ENCODE data around the gene SAPCD1.
A peak's percentile ranks its signal among the peaks of the same experiment; 100 is the strongest.

The SAPCD1 gene

DNA sequence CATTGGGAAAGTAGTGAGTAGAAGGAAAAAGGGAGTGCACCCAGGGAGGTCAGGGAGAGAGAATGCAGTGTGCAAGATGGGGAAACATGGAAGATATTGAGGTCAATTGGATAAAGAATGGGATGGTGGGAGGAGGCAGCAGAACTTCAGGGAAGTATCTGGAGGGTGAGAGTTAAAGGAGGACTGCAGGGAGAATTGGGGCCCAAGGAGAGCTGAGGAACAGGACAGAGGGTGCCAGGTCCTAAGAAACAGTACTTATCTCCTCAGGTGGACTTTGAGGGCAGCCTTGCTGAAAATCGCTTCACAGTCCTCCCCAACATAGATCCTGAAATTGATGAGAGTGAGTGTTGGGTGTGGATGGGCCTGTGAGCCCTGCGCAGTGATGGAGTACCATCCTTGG is 4.2 kb upstream of the SAPCD1 start:
- FAIRE-seq, result no peak

DNA sequence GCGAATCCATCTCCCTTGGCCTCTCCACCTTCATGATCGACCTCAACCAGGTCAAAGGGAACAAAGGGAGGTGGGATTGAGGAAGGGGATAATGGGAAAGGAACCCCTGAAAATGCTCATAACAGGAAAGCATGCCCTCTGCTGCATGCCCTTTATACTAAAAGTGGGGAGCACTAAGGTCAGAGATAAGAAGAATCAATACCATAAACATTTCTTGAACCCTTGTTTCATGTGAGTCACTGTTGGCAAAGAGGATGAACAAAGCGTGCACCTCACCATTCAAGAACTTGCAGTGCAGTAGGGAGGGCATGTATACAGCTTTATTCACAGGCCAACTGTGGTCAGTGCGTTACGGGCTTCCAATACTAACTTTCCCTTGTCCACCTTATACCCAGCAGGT is 1.7 kb upstream of the SAPCD1 start:
- no peak for FAIRE-seq

DNA sequence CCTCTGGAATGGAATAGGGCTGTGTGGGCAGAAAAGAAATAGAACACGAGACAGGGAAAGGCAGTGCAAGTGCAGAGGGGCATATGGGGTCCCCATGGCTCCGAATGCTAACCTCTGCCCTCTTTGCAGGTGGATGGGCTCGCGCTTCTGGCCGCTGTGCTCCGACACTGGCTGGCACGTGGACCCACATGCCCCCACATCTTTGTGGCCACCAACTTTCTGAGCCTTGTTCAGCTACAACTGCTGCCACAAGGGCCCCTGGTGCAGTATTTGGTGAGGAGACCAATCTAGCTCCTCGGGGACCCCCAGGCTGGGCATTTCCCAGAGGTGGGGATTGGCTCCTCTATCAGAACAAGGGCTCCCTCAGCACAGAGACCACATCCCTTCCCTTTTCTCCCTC is 1.1 kb upstream of the SAPCD1 start:
- FAIRE-seq, result no peak

DNA sequence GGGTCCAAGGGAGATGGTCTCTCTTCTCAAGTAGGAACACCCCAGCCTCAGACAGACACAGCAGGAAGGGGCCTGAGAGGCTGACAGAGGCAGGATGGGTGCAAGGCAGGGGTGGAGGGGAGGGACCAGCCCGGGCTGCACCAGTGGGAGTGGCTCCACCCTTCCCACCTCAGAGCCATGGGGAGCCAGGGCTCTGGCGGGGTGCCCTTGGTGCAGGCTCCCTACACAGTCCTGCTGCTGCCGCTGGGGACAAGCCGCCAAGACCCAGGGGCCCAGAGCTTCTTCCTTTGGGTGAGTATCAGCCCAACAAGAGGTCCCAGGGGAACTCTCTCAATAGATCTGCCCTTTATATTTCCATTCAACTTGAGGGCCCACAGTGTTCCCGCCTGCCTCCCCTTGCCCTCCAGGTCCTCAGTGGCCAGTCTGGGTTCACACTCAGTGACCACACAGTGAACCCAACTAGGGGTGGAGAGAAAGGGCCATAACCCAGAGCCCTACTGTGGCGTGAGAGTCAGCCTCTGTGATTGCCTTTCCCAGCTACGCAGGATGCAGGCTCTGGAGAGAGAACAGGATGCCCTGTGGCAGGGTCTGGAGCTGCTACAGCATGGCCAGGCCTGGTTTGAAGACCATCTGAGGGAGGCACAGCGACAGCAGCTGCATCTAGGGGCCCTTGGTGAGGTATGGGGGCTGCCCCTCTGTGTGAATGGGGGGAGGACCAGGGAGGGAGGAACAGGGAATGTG is 592 bp downstream of the SAPCD1 start:
- no peak for FAIRE-seq

DNA sequence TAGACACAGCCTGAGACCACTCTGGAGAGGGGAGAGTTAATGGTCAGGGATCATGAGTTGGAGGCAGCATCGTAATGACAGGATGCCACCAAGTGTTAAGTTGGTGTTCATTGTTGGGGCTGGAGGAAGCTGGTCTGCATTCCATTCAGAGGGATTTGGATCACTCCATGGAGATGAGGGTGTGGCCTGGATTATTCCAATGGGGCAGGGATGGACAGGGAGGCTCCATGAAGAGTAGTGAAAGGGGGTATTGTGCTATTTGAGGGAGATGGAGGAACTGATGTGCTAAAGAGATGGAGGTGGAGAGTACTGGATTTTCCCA is 1.1 kb downstream of the SAPCD1 start:
- peak; percentile 80 for FAIRE-seq

DNA sequence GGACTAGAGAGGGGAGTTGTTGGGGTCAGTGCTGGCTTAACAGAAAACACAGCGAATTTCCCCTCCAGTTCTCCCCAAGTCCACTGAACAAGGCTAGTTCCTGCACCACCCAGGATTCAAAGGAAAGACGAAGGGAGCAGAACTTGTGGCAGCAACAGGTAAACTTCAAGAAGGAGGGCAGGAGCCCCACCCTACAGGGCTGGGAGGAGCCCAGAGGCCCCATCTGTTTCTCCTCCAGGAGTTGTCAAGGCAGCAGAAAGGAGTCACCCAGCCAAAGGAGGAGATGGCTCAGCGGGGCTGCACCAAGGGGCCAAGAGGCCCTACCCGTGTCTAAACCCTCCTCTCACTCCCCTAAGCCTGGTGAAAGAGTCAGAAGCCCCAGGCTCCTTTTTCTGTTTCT is 1.7 kb downstream of the SAPCD1 start:
- FAIRE-seq, result no peak

DNA sequence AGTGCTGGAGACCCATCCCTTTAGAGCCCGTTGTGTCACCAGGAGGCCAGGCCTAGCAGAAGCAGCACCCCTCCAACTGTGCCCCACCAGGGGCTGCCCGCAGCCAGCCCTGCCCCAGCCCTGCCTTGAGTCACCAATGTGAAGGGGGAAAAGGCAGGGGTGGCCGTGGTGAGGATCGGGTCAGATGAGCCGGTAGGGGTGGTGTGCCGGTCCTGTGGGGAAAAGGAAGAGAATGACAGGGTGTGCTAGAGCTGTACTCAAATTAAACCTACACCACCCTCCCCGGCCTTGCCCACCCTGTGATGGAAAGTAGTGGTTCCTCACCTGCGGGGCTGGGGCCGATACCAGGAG is 3.1 kb downstream of the SAPCD1 start:
- no peak for FAIRE-seq

DNA sequence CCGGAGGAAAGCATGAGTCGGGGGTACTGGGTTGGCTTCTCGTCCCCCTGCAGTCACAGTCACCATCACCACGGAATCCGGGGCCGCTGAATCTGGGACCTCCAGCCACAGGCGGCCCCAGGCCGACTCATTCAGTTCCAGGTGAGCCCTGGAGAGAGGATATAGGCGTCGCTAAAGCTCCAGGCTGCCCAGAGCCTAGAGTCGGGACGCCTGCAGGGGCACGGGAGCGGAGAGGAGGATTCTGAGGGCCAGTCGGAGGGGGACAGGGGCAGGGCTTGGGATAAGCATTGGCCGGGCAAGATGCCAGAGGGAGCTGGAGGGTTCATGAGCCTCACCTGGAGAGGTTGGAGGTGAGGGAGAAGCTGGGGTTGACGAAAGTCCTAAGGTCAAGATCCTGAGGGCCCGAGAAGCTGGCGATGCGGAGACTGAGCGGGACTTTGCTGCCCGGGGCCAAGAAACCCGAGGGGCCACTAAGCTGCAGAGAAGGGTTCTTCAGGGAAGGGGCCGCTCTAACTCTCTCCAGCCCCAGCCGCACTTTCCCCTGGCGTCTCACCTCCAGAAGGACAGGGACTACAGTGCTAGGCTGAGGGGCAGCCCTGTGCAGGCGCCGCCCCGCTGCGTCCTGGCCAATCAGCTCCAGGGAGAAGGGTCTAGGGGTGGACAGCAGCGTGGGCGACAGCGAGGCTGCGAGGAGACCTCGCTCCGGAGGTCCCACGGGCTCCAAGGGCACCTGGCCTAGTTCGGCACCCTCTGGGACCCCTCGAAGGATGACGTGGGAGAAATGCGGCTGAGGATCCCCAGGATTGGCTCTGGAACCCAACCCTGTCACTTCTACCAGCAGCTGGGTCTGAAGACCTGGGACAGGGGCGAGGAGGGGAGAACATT is 3.7 kb downstream of the SAPCD1 start:
- no peak for FAIRE-seq

DNA sequence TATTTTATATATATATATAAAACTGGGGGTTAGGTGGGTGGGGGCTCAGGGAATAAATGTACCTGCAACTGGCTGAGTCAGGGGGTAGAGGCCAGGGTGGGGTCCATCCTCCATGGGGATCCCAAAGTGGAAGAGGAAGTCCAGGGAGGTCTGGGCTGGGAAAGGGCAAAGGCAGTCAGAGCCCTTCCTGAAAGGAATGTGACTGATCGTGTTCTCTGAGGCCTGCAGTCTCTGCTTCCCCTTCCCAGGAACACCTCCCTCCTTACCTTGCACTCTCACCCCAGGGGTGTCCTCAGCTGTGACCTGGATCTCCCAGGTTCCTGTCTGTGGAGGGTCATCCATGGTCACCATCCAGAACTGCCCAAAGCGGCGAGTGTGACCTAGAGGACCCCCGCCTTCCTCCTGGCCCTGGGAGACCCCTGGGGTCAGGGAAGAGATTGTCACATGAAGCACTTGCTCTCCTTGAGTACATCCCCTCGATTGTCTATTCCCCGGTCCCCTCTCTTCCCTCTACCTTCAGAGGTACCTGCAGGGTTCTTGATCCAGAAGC is 4.7 kb downstream of the SAPCD1 start:
- no peak for FAIRE-seq

DNA sequence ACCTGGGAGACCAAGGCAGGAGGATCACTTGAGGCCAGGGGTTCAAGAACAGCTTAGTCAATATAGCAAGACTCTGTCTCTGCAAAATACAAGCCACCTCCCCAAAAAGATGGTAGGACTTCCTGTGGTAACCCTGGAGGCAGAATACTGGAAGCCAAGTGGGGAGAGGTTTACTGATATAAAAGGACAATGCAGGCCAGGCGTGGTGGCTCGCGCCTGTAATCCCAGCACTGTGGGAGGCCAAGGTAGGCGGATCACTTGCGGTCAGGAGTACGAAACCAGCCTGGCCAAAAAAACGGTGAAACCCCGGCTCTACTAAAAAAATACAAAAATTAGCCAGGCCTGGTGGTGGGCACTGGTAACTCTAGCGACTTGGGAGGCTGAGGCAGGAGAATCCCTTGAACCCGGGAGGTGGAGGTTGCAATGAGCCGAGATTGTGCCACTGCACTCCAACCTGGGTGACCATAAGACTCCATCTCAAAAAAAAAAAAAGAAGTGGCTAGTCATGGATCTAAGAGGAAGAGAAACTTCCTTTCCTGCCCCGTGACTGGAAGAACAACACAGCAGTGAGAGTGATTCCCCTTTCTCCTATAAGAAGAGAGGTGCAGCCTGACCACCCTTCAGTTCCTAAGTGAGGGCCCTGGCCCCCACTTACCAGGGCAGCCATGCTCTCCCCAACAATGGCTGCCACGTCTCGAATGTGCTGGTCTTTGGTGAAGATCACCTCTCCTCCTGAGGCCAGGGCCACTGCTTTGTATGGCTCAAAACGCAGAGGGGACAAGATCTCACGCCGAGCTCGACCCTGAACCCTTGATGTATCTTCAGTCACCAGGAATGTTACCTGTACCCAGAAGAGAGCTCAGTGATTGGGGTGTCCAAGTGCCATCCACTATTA is 6.2 kb downstream of the SAPCD1 start:
- no peak for FAIRE-seq

DNA sequence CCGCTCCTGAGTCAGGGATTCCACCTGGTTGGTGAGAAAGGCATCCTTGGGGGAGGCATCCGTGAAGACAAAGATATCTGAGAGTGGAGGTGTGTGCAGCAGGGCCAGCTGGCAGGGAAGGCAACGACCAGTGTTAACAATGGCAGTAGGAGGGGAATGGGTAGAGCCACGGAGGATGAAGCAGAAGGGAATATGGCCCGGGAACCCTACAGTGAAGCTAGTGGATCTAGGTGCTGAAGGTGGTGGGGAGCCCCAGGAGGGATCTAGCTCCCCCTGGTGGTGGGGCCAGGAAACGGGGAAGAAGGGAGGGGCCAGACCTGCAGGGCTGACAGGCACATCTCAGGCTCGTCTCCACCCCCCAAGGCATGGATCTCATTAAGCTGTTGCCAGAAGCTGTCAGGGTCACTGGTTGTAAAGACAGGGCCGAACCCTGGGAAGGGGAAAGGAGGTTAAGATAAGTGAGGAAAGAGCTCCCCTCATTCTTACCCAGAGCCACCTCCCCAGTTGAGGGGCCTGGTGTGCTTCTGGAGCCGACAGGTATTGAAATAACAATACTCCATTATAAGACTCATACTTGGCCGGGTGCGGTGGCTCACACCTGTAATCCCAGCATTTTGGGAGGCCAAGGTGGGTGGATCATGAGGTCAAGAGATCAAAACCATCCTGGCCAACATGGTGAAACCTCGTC is 7.4 kb downstream of the SAPCD1 start:
- no peak for FAIRE-seq

DNA sequence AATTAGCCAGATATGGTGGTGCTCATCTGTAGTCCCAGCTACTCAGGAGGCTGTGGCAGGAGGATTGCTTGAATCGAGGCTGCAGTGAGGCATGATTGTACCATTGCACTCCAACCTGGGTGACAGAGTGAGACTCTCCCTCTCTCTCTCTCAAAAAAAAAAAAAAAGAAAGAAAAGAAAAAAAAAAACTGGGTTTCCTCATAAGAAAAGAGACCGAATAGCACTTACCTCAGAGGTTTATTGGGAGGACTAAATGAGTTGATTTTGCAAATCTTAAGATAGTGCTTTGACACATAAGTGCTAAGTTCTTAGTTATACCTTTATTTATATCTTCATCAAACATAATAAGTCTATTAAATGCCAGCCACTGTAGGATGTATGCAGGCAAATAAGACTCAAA is 8.4 kb downstream of the SAPCD1 start:
- no peak for FAIRE-seq

DNA sequence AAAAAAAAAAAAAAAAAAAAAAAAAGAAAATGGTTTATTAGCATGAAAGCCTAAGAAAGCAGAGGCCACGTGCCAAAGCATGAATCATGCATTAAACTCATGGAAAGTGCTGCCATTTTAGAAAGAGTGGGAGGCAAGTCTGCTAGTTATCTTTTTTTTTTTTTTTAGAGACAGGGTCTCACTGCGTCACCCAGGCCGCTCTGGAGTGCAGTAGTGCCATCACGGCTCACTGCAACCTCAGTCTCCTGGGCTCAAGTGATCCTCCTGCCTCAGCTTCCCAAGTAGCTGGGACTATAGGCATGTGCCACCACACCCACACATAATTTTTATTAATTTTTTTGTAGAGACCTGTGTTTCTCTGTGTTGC is 9.5 kb downstream of the SAPCD1 start:
- no peak for FAIRE-seq

DNA sequence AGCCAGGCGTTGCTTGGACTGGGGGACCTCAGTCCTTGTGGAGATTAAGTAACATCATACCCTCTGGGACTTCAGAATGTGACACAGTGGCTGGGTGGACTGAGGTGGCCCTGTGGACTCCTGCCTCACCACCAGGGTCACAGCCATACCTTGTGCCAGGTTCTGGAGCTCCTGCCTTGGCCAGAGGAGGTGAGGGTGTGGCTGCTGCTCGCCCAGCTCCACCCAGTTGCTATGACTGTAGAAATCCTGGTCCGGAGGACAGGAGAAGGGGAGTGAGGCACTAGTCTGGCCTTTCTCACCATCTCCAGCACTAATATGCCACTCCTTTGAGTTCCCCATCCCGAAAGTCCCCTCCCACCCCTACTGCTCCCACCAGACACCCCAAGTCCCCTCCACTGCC is 12.7 kb downstream of the SAPCD1 start:
- FAIRE-seq, result no peak

DNA sequence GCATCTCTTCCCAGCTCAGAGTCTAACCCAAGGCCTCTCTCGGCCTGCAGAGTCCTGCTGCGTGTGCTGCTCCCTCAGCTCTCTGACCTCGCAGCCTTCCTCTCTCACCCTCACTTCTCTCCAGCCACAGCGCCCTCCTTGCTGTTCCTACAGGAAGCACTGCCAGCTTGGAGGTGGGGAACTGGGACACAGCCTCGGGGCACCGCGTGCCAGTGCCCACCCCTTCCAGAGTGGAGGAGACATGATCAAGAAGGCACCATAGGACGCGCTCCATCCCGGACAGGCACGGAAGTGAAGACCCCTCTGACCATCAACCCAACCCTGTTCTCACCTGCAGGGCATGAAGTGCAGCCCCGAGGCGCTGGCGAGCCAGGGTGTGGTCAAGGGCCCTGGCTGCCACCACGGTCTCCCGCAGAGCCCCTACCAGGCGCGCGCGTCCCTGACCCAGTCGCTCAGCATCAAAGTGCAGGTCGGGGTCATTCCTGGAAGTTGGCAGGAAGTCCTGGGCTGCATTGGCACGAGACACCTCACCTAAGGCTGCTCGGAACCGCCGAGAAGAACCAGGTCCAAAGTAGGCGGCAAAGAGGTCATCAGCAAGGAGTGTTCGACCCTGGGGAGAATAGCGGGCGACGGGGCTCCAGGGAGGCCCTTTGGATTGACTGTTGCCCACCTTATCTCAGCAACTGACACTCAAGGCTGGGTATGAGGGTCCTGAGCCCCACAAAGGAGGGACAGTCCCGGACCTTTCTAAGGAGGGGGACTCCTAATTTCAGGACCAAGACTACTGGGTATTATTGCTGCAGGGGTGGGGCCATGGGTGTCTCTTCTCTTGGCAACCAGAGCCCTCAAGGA is 13.4 kb downstream of the SAPCD1 start:
- FAIRE-seq, result no peak

DNA sequence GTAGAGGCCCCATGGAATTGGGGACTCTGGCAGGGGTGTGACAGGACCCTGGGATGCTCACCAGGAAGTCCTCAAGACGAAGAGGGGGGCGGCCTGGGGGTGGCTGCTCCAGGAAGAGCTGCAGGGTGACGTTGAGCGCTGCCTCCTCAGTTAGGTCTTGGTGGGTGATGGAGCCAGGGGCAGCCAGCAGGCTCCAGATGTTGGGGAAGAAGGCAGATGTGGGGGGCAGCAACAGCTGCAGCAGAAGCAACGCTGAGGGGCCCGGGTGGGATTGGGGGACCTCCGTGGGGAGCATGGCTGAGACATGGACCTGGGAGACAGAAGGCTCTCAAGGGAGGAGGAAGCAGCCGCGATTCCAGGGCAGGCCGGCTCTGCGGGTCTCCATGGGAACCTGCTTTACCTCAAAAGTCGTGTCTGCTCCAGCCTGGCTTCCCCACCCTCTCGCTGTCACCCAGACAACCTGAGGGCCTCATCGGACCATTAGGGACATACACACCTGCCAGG is 14.1 kb downstream of the SAPCD1 start:
- no peak for FAIRE-seq

DNA sequence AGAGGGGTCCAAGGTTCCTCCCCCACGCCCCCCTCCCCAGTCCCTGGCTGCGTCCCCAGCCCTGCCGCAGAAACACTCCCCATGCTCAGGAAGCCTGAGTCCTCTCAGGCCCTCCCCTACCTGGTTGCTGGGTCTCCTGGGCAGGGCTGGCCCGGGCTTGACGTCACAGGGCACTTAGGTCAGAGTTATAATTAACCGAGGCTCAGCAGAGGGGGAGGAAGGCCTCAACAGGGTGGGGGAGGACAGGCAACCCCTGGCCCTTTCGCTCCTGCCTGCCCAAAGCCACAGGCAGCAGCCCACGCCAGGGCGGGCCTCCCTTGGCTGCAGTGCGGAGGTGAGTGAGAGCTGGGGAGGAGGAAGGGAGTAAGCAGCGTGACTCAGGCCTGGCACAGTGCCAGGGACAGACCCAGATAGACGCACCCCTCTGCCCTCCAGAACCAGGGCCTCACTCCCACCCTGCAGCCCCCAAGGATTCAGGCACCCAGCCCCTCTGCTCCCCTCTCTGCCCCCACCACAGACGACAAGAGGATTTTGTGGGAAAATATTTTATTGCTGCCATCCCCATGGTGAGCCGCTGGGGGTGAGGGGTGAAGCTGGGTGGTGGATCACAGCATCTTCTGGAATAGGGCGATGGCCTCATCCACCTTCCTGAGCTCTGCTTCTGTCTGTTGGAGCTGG is 14.7 kb downstream of the SAPCD1 start, which contains the start of gene VWA7:
TSS of gene VWA7 (minus strand) at position 340 of the 678 bp plus-strand sequence. CDS start 549 bp downstream, outside the sequence.
- FAIRE-seq, result no peak

DNA sequence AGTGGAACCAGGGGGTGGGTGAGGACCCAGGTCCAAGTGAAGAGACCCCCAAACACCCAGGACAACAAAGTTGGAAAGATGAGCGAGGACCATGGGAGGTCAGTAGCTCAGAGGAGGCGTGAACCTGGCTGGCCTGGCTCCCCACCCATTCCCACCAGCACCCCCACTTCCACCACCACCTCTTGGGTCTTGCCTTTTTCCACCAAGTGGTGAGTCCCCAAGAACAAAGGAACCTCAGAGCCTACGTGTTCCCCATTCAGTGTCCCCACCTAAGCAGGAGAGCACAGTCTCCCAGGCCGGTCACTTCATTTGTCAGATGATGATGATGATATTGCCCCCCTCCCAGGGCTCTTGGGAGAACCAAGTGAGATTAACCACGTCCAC is 15.2 kb downstream of the SAPCD1 start:
- no peak for FAIRE-seq

DNA sequence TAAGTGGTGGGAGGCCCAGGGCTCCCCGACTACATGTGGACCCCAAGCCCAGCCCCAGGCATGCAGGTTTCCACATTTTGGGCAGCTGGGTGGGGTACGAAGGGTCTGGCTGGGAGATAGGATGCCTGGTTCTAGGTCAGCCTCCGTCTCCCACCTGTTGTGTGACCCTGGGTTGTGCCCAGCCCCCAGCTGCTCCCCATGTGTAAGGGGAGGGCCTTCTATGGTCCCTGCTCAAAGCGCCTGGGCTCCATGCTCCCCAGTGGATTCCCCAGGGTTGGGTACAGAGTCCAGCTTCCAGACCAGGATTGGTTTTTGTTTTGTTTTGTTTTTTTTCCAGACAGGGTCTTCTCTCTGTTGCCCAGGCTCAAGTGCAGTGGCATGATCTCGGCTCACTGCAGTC is 15.7 kb downstream of the SAPCD1 start:
- FAIRE-seq, result no peak

DNA sequence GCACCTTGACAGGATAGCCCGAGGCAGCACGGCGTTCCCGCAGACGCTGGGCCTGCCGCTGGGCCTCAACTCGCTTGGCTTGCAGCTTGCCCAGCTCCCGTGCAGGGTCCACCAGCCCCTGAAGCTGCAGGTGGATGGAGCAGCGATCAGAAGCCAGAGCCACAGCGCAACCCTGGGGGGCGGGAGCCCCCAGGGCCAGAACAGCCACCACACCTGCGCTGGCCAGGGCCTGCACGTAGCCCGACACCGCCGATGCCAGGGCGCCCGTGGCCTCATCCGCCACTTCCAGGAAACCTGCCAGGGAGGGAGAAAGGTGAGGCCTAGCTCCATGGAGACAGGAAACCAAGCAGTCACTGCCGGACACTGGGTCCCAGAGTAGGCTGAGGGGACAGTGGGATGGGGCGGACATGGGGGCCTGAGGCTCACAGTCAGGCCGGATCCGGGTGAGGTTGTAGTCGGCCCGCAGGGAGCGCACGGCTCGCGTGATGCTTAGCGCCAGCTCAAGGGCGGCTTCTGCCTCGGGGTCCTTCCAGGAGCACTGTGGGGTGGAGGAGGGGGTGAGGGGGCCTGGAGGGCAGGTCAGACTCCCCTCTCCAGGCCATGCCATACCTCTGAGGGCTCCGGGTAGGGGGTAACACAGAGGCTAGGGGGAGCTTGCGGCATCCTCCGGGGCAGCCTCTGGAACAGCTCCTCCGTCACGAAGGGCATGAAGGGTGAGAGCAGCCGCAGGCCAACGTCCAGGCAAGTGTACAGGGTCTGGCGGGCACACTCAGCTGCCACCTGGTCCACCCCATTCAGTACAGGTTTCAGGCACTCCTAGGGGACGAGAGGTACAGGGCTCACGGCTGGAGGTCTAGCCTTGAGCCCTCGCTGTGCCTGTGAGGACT is 16.8 kb downstream of the SAPCD1 start:
- no peak for FAIRE-seq

Data from G401.6 (cell line).